T-cell (primary cell): ENCODE results near the gene IL7R. TPM values are rescaled to one million over a fixed set of nuclear protein-coding genes. Genes with fewer than 3 reads are reported as not detected.
"Not testable (repeated sequence)": the region's sequence is repeated elsewhere in the genome, so short reads cannot be mapped to it uniquely, and the experiment has no call there.

ENCODE experiments used
- ATAC-seq, 4 experiments: fragments of 200-7000 bp in 3 of 4; fragments of 150-1000 bp in 1 of 4; cut with Tn5 transposase; replicated peaks in 1 of 4; 1 replicate in 3 of 4; 2 replicates in 1 of 4; pipeline ENCODE4 v1.10.0; 2021; ENCODE audit warnings: moderate library complexity in 3 of 4, mild to moderate bottlenecking in 2 of 4, moderate number of reproducible peaks in 1 of 4
- CTCF ChIA-PET, 2 donors: fragments of 300-600 bp; sonication (Branson Sonifier 250); formaldehyde crosslinking; loops; one replicate each; lab custom pipeline; 2022; ENCODE audit warnings: antibody characterized with exemption in 2 of 2; lab: Charles Lee
- POLR2A ChIA-PET, 2 donors: fragments of 300-600 bp; sonication (Branson Sonifier 250); formaldehyde crosslinking; loops; one replicate each; lab custom pipeline; 2022; ENCODE audit warnings: antibody characterized with exemption in 2 of 2; lab: Charles Lee
- DNase-seq, 35 experiments: peaks; one replicate each; pipeline versions ENCODE4 v3.0.0 to v3.0.0-alpha.2; 2013 to 2023
- H3K27ac ChIP-seq: one replicate; pipeline ENCODE4 v1.5.1; 2013; ENCODE audit warnings: low read length
- H3K27me3 ChIP-seq, 2 experiments: replicated peaks in 1 of 2; 1 replicate in 1 of 2; 2 replicates in 1 of 2; pipeline versions ENCODE4 v1.6.1 to v1.7.0; 2013; ENCODE audit warnings: low read length in 1 of 2, mixed read lengths in 1 of 2; ENCODE audit not compliant: control insufficient read depth in 2 of 2, insufficient read depth in 2 of 2; ENCODE audit errors: extremely low read depth in 1 of 2
- H3K36me3 ChIP-seq, 2 donors: 1 replicate in 1 of 2; 2 replicates in 1 of 2; pipeline versions ENCODE4 v1.6.1 to v1.7.0; 2013; ENCODE audit warnings: low read length in 1 of 2; ENCODE audit not compliant: control insufficient read depth in 2 of 2, insufficient read depth in 1 of 2; ENCODE audit errors: extremely low read depth in 1 of 2
- H3K4me1 ChIP-seq, 2 experiments: 1 replicate in 1 of 2; 2 replicates in 1 of 2; pipeline versions ENCODE4 v1.6.1 to v1.7.0; 2013; ENCODE audit warnings: low read length in 2 of 2, mixed read lengths in 1 of 2; ENCODE audit not compliant: insufficient read depth in 2 of 2, control insufficient read depth in 1 of 2; ENCODE audit errors: extremely low read depth in 1 of 2
- H3K4me3 ChIP-seq, 2 donors: 1 replicate in 1 of 2; 2 replicates in 1 of 2; pipeline versions ENCODE4 v1.5.1 to v1.7.0; 2013; ENCODE audit warnings: mild to moderate bottlenecking in 2 of 2, low read length in 1 of 2, moderate library complexity in 1 of 2; ENCODE audit not compliant: control insufficient read depth in 1 of 2; ENCODE audit errors: extremely low read depth in 1 of 2
- H3K9me3 ChIP-seq: 2 replicates; pipeline ENCODE4 v1.7.0; 2013
- H3K27ac Mint-ChIP-seq, 2 donors: one replicate each; pipeline ENCODE4 v1.8.0; 2020 to 2021; ENCODE audit warnings: mild to moderate bottlenecking in 2 of 2, mixed read lengths in 2 of 2
- H3K27me3 Mint-ChIP-seq, 2 donors: one replicate each; pipeline ENCODE4 v1.8.0; 2021 to 2022; ENCODE audit warnings: mixed read lengths in 2 of 2
- H3K36me3 Mint-ChIP-seq: one replicate; pipeline ENCODE4 v1.8.0; 2021; ENCODE audit warnings: mixed read lengths
- H3K4me1 Mint-ChIP-seq, 3 donors: one replicate each; pipeline ENCODE4 v1.8.0; 2020 to 2022; ENCODE audit warnings: mixed read lengths in 3 of 3, mild to moderate bottlenecking in 1 of 3
- H3K4me3 Mint-ChIP-seq, 3 donors: one replicate each; pipeline ENCODE4 v1.8.0; 2020 to 2022; ENCODE audit warnings: mild to moderate bottlenecking in 3 of 3, mixed read lengths in 3 of 3, moderate library complexity in 3 of 3
- H3K9me3 Mint-ChIP-seq, 3 donors: one replicate each; pipeline ENCODE4 v1.8.0; 2020 to 2022; ENCODE audit warnings: mixed read lengths in 3 of 3
- WGBS: methylation state at CpG from one replicate; pipeline ENCODE4 v1.1.5; 2013; ENCODE audit warnings: missing lambda C conversion rate; ENCODE audit not compliant: insufficient coverage; 5-methylcytosine and 5-hydroxymethylcytosine counted together
- total RNA-seq, 35 experiments: library from RNA in 6 of 35; stranded (reverse) in 6 of 35; fragments of 120-200 nt in 1 of 35; gene quantifications; one replicate each; pipeline versions ENCODE4 v1.2.1 to v1.2.4 and lab custom pipeline; 2013 to 2026

The IL7R gene
- total RNA-seq, 5 donors from 2014 or later (not counting 1 experiment from before 2014, with no cell fraction given) = 691 to 1,106 (median 924) TPM

GRCh38 chr5:35856186-35856764, 416 bp upstream of the IL7R start:
- not testable (repeated sequence) for H3K27me3 ChIP-seq, ATAC-seq, H3K9me3 Mint-ChIP-seq, H3K9me3 ChIP-seq, H3K27me3 Mint-ChIP-seq
- ChIA-PET POLR2A (interaction anchor here (0.6 to 14.5 kb wide), 14 partner anchors 25 to 204 kb away, joined by 3 to 178 read pairs (median 6); no protein-coding TSS in a partner anchor), CTCF (interaction anchor here in 1 of 2 donors (0.9 to 6.9 kb wide), 7 partner anchors 34 to 79 kb away, joined by 3 to 58 read pairs (median 4); no protein-coding TSS in a partner anchor)
- Histone ChIP-seq H3K4me3 (peak overlapping the region; percentile 83 to 94), H3K27ac (peak overlapping the region; percentile 99), H3K4me1 (peaks cover 43 to 50% of the 10 kb centered on the region in 2 experiments), H3K36me3 (peaks cover 4 to 26% of the 10 kb centered on the region in 2 donors)
- peak overlapping the region; percentile 92 to 97 (median 92) for H3K4me3 Mint-ChIP-seq
- H3K27ac Mint-ChIP-seq = peak overlapping the region; percentile 99 to 100
- WGBS = 63% methylated on average over 3 of the region's 5 CpGs
- H3K36me3 Mint-ChIP-seq = peaks cover 45% of the 10 kb centered on the region
- peak in 3 of 35 experiments; percentile 45 to 55 (median 47) for DNase-seq
- peaks cover 53 to 76% (median 68%) of the 10 kb centered on the region in 3 donors for H3K4me1 Mint-ChIP-seq

DNA sequence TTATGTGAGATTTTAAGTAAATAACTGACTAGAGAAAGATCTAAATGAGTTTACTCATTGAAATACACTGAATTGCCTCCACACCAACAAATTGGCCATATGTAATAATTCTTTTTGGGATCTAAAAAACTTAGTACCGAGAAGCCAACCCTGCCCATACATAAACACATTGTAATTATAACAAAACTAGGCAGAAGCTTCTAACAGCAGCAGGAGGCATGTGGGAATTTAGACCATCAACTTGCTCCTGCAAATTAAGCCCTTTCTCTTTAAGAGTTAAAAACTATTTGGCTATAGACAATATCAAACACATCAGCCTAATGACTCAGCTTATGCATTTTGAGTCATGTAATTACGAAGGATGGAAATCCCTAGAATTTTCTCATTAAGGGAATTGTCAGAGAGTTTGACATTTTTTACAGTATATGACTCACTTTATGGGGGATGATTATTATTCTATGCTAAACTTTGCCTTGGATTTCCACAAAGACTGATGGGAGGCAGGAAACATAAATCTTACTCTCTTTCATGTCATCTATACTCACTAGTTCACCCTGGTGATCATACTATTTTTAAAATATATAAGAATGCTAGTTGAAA, 1.0 kb downstream of the IL7R start:
- peaks cover 36 to 49% of the 10 kb centered on the region in 2 experiments for H3K4me1 ChIP-seq
- H3K36me3 ChIP-seq = peaks cover 4 to 40% of the 10 kb centered on the region in 2 donors
- CTCF ChIA-PET = interaction anchor here (1.2 to 6.9 kb wide), 11 partner anchors 38 to 206 kb away, joined by 3 to 58 read pairs (median 6); no protein-coding TSS in a partner anchor
- POLR2A ChIA-PET = interaction anchor here (0.6 to 14.5 kb wide), 23 partner anchors 11 to 942 kb away, joined by 3 to 178 read pairs (median 8); partner anchors contain the start of genes BRIX1 (in 1 of the 2) and RAD1 (in 1 of the 2)
- Mint-ChIP-seq H3K27me3 (no peaks in the 10 kb centered on the region), H3K27ac (peak overlapping the region; percentile 99 to 100), H3K4me1 (peaks cover 52 to 76% (median 68%) of the 10 kb centered on the region in 3 donors), H3K36me3 (peaks cover 59% of the 10 kb centered on the region), H3K9me3 (no peaks in the 10 kb centered on the region), H3K4me3 (peak overlapping the region; percentile 92 to 97 (median 92))
- H3K27me3 ChIP-seq = no peaks in the 10 kb centered on the region
- DNase-seq = no peak
- no CpG with 5 or more reads among the region's 2 CpGs for WGBS
- ATAC-seq = no peak
- no peaks in the 10 kb centered on the region for H3K9me3 ChIP-seq
- H3K27ac ChIP-seq = peak overlapping the region; percentile 99
- peak overlapping the region; percentile 83 to 94 for H3K4me3 ChIP-seq

DNA sequence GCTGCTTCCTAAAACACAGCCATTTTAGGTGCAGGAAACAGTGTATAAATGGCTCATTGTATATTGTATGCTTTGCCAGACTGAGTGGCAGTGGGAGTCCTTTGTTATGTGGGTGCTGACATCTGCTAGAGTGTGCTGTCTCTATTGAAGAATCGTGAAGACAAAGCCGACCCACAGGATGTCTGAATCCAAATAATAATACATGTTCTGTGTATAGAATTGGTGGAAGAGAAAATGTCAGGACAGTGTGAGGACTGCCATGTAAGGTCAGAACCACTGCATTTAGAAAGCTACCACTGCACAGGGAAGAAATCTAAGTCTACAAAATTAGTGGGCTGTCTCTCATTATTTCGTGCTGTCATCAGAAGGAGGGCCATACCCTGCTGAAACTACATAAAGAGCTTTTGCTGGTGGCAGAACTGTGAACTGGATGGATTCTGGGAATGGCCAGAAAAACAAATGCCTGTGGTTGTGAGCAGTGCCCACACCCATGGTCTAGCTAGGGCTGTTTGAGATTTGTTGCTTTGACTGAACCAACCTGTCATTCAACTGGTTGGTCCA, 2.5 kb downstream of the IL7R start:
- 0% methylated on average over 1 of the region's 3 CpGs for WGBS
- ChIA-PET CTCF (interaction anchor here (0.6 to 6.9 kb wide), 24 partner anchors 8 to 208 kb away, joined by 3 to 58 read pairs (median 5); no protein-coding TSS in a partner anchor), POLR2A (interaction anchor here (0.6 to 14.5 kb wide), 39 partner anchors 9 to 1182 kb away, joined by 3 to 178 read pairs (median 6); no protein-coding TSS in a partner anchor)
- ATAC-seq = peak; percentile 19 to 39 (median 22)
- DNase-seq = peak in 27 of 35 experiments; percentile 9 to 65 (median 37)
- no peaks in the 10 kb centered on the region for H3K27me3 Mint-ChIP-seq
- H3K27me3 ChIP-seq = no peaks in the 10 kb centered on the region
- no peaks in the 10 kb centered on the region for H3K9me3 Mint-ChIP-seq
- H3K4me1 ChIP-seq = peaks cover 28 to 45% of the 10 kb centered on the region in 2 experiments
- H3K27ac ChIP-seq = peak overlapping the region; percentile 99
- peaks cover 4 to 54% of the 10 kb centered on the region in 2 donors for H3K36me3 ChIP-seq
- peak overlapping the region; percentile 90 to 98 for H3K27ac Mint-ChIP-seq
- peak overlapping the region; percentile 83 to 94 for H3K4me3 ChIP-seq
- H3K4me3 Mint-ChIP-seq = peak overlapping the region; percentile 92 to 97 (median 92)
- no peaks in the 10 kb centered on the region for H3K9me3 ChIP-seq
- H3K36me3 Mint-ChIP-seq = peaks cover 71% of the 10 kb centered on the region
- H3K4me1 Mint-ChIP-seq = peaks cover 51 to 76% (median 67%) of the 10 kb centered on the region in 3 donors

- ChIA-PET POLR2A (interaction anchor here (0.7 to 14.5 kb wide), 9 partner anchors 8 to 82 kb away, joined by 3 to 178 read pairs (median 24); no protein-coding TSS in a partner anchor), CTCF (interaction anchor here (0.7 to 6.9 kb wide), 7 partner anchors 9 to 243 kb away, joined by 3 to 58 read pairs (median 6); partner anchors contain the start of gene SPEF2 (in 1 of the 2))
- peak overlapping the region; percentile 90 to 98 for H3K27ac Mint-ChIP-seq
- Histone ChIP-seq H3K36me3 (peaks cover 4 to 68% of the 10 kb centered on the region in 2 donors), H3K27me3 (no peaks in the 10 kb centered on the region), H3K27ac (peak overlapping the region; percentile 99), H3K4me3 (peak overlapping the region; percentile 83 to 94), H3K4me1 (peaks cover 18 to 39% of the 10 kb centered on the region in 2 experiments), H3K9me3 (no peaks in the 10 kb centered on the region)
- H3K36me3 Mint-ChIP-seq = peaks cover 86% of the 10 kb centered on the region
- DNase-seq = no peak
- H3K9me3 Mint-ChIP-seq = no peaks in the 10 kb centered on the region
- H3K4me3 Mint-ChIP-seq = peak overlapping the region; percentile 92 to 97 (median 92)
- no peaks in the 10 kb centered on the region for H3K27me3 Mint-ChIP-seq
- no peak for ATAC-seq
- no CpG with 5 or more reads among the region's 1 CpG for WGBS
- H3K4me1 Mint-ChIP-seq = peaks cover 49 to 76% (median 66%) of the 10 kb centered on the region in 3 donors
Measured at GRCh38 chr5:35860686-35861085, 4.0 kb downstream of the IL7R start.

DNA sequence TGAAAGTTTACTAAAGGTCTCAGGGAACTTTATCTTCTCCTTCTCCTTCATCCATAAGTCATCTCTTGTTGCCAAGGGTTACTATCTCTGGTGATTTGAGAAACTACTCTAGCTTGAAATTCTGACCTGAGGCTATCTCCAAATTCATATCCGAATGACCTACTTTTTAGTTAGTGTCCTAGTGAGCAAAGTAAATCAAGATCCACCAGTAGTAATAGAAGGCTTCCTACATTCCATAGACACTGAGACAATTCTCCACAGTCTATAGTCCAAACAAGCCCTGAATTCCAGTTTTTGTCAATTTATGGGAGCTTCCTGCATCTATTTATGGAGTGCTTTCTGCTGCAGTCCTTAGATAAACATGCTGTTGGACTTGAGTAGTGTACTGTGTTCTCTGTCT, 5.0 kb downstream of the IL7R start:
- Histone ChIP-seq H3K27ac (peak overlapping the region; percentile 99), H3K4me3 (peak overlapping the region; percentile 83 to 94), H3K4me1 (peaks cover 12 to 41% of the 10 kb centered on the region in 2 experiments), H3K9me3 (no peaks in the 10 kb centered on the region), H3K27me3 (no peaks in the 10 kb centered on the region), H3K36me3 (peaks cover 4 to 76% of the 10 kb centered on the region in 2 donors)
- Mint-ChIP-seq H3K27ac (peak overlapping the region; percentile 90 to 98), H3K4me3 (peak overlapping the region; percentile 92 to 97 (median 92)), H3K4me1 (peaks cover 51 to 76% (median 66%) of the 10 kb centered on the region in 3 donors), H3K9me3 (no peaks in the 10 kb centered on the region), H3K27me3 (no peaks in the 10 kb centered on the region), H3K36me3 (peaks cover 93% of the 10 kb centered on the region)
- CTCF ChIA-PET = interaction anchor here (0.5 to 3.4 kb wide), 5 partner anchors 66 to 210 kb away, joined by 3 to 12 read pairs (median 3); no protein-coding TSS in a partner anchor
- no CpG with 5 or more reads among the region's 1 CpG for WGBS
- POLR2A ChIA-PET = interaction anchor here (0.5 to 14.5 kb wide), 10 partner anchors 8 to 241 kb away, joined by 3 to 178 read pairs (median 4); no protein-coding TSS in a partner anchor
- ATAC-seq (no peak), DNase-seq (peak in 1 of 35 experiments; percentile 0)
